Adrenal gland (tissue), 12 donors: ENCODE results near the gene SGSM1. TPM values are rescaled to one million over a fixed set of nuclear protein-coding genes. Genes with fewer than 3 reads are reported as not detected.

Experiments
- DNase-seq, 7 donors: peaks; one replicate each; pipeline ENCODE4 v3.0.0-alpha.2; 2019 to 2020
- H3K27ac ChIP-seq, 5 donors: fragments of 200-600 bp; sonication (generic) in 4 of 5; 1 replicate in 3 of 5; 2 replicates in 2 of 5; pipeline versions ENCODE4 v1.5.1 to v1.8.0; 2016 to 2020; ENCODE audit warnings: mild to moderate bottlenecking in 1 of 5
- H3K27me3 ChIP-seq: fragments of 200-600 bp; 2 replicates; pipeline ENCODE4 v1.8.0; 2021
- H3K36me3 ChIP-seq, 2 donors: fragments of 200-600 bp; replicated peaks in 1 of 2; 1 replicate in 1 of 2; 2 replicates in 1 of 2; pipeline versions ENCODE4 v1.5.1 to v1.8.0; 2018 to 2022
- H3K4me1 ChIP-seq, 2 donors: fragments of 200-600 bp; replicated peaks in 1 of 2; 1 replicate in 1 of 2; 2 replicates in 1 of 2; pipeline versions ENCODE4 v1.5.1 to v1.8.0; 2018 to 2021
- H3K4me3 ChIP-seq, 4 donors: fragments of 200-600 bp; sonication (generic) in 3 of 4; one replicate each; pipeline ENCODE4 v1.5.1; 2016 to 2018
- H3K9me3 ChIP-seq, 3 donors: fragments of 200-600 bp; sonication (generic) in 1 of 3; replicated peaks in 1 of 3; 1 replicate in 2 of 3; 2 replicates in 1 of 3; pipeline versions ENCODE4 v1.5.1 to v1.8.0; 2016 to 2021
- POLR2A ChIP-seq, 2 donors: fragments of 450-650 bp; IDR thresholded peaks; one replicate each; pipeline ENCODE4 v1.6.1; 2017; ENCODE audit warnings: antibody characterized with exemption in 2 of 2, mild to moderate bottlenecking in 2 of 2, moderate library complexity in 1 of 2
- WGBS, 4 donors: extraction: QIAGEN DNeasy Blood & Tissue Kit in 2 of 4; methylation state at CpG; one replicate each; pipeline versions ENCODE4 v1.1.5 to v1.1.7; 2013 to 2017; 5-methylcytosine and 5-hydroxymethylcytosine counted together
- intact Hi-C, 2 donors: fragments of 100-400 bp; cut with DNase I; formaldehyde crosslinking; loops; one replicate each; pipeline versions ENCODE4 v1.14.1 to v1.15.0; 2022 to 2023
- polyA plus RNA-seq, 3 donors: library from polyadenylated mRNA; stranded (reverse); fragments of 200-250 nt in 2 of 3; fragments of 350-450 nt in 1 of 3; fragmentation: Illumina TruSeq in 1 of 3; extraction: RNeasy Lipid Tissue Mini Kit (QIAGEN cat#74804) in 1 of 3; gene quantifications; one replicate each; pipeline ENCODE4 v1.2.3, GENCODE V29; 2013 to 2014
- total RNA-seq, 9 donors: library from RNA; depleted of rRNA in 4 of 9; stranded (reverse); fragments of >200 nt in 4 of 9; fragments of 120-200 nt in 1 of 9; fragmentation: NEBNext Ultra II Directional in 1 of 9; extraction: Animal tissue kit (Norgen Biotek cat#: 25700) in 1 of 9; gene quantifications; one replicate each; pipeline versions ENCODE4 v1.1.0 to v1.2.4, GENCODE V29; 2013 to 2023
- TF ChIP-seq, protein P1 (sequence below), 6 experiments: fragments of 450-650 bp in 4 of 6; fragments of 200-600 bp in 2 of 6; sonication (generic) in 1 of 6; IDR thresholded peaks; 1 replicate in 5 of 6; 2 replicates in 1 of 6; pipeline versions ENCODE4 v1.5.1 to v1.8.0; 2016 to 2021; ENCODE audit warnings: antibody characterized with exemption in 6 of 6, mild to moderate bottlenecking in 2 of 6, moderate library complexity in 1 of 6
- donor health status: healthy with polysubstance abuse.
- donor health status: Bipolar disorder and iron deficiency.
- donor health status: DM: yes; HTN: yes; CAD: no.
- donor health status: DM: no; HTN: no; CAD: no.
- donor health status: DM: no; HTN: no; CAD: no.
- donor health status: DM: yes; HTN: yes; CAD: no.

SGSM1 gene
- total and polyA plus RNA-seq, 12 donors = 1.9 to 6.8 (median 3.3) TPM

DNA sequence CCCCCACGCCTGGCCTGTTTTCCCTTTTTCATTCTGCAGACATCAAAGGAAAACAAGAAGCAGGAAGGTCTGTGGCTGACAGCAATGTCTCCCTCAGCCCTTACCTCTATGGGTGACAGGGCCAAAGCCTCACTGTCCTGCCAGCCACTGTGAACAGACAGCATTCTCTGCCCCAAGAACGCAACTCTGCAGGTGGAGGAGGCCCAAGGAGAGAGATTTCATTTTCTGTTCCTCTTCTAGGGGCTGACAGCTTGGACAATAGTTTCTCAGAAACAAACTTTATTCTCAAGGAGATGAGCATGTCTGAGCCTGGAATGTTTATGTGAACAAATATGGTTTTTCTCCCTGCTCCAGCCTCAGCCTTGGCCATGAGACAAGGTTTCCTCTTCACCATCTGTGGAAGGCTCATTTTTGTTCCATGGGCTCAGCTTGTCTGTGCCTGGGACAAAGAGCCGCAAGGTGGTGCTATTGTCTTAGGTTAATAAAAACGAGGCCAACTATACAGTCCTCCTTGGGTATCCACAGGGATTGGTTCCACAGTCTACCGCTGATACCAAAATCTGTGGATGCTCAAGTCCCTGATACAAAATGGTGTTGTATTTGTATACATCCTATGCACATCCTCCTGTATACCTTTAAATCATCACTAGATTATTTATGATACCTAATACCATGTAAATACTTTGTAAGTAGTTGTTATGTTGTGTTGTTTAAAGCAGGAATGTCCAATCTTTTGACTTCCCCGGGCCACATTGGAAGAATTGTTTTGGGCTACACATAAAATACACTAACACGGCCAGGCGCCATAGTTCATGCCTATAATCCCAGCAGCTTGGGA is 37.3 kb upstream of the SGSM1 start:
- Histone ChIP-seq H3K4me1 (no peaks in the 10 kb centered on the region), H3K9me3 (no peaks in the 10 kb centered on the region), H3K27me3 (peaks cover 5% of the 10 kb centered on the region), H3K36me3 (no peaks in the 10 kb centered on the region), H3K27ac (no peak overlapping the region), H3K4me3 (no peak overlapping the region)
- peak; percentile 66 to 87 (median 78) for DNase-seq
- intact Hi-C loops = loop anchor here in 1 of 2 donors (5.0 kb wide), 1 partner anchor 84 kb away; no protein-coding TSS in a partner anchor
- 45 to 54% (median 51%) methylated on average over 8 of the region's 8 CpGs for whole genome bisulfite sequencing, 4 donors
- TF ChIP-seq, protein P1, sequence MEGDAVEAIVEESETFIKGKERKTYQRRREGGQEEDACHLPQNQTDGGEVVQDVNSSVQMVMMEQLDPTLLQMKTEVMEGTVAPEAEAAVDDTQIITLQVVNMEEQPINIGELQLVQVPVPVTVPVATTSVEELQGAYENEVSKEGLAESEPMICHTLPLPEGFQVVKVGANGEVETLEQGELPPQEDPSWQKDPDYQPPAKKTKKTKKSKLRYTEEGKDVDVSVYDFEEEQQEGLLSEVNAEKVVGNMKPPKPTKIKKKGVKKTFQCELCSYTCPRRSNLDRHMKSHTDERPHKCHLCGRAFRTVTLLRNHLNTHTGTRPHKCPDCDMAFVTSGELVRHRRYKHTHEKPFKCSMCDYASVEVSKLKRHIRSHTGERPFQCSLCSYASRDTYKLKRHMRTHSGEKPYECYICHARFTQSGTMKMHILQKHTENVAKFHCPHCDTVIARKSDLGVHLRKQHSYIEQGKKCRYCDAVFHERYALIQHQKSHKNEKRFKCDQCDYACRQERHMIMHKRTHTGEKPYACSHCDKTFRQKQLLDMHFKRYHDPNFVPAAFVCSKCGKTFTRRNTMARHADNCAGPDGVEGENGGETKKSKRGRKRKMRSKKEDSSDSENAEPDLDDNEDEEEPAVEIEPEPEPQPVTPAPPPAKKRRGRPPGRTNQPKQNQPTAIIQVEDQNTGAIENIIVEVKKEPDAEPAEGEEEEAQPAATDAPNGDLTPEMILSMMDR (IDR thresholded peaks at IDR 0.05) = peak; percentile 49 to 84 (median 68)
- TF ChIP-seq POLR2A (IDR thresholded peaks at IDR 0.05) = no peak

DNA sequence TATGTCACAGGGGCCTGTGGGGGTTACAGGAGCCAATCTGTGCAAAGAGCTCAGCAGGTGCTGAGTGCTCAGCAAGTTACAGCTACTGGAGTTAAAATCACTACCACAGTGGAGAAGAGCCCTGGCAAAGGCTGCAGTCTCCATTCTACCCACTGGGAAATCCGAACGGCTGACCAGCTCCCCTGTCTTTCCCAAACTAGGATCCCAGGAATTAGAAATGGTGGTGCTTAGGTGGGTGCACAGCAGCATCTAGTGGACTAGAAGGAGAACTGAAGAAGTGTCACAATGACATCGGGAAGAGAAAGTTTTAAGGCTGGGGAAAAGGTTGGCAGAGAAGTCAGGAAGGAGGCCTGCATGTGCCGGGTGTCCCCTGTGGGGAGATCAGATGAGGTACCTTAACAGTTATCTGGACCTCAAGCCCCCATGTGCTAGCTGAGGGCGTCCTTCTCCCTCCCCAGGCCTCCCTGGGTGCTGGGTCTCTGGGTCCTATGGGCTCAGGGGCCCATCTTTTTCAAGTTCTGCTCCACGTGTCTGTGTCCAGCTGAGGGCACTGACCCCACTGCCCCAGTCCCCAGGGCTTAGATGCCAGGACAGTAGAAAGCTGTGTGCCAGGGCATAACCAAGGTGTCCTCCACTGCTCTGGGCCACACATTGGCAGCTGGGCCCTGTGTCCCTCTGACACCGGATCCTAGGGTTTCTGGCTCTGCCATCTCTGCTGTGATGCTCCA is 33.4 kb upstream of the SGSM1 start:
- intact Hi-C loops = loop anchor here in 1 of 2 donors (5.0 kb wide), 1 partner anchor 75 kb away; no protein-coding TSS in a partner anchor
- 40 to 58% (median 46%) methylated on average over 6 to 7 of the region's 7 CpGs for WGBS, 4 donors
- H3K27ac ChIP-seq = no peak overlapping the region
- no peaks in the 10 kb centered on the region for H3K9me3 ChIP-seq
- peak in 4 of 7 donors; percentile 6 to 49 (median 26) for DNase-seq
- peaks cover 2% of the 10 kb centered on the region for H3K27me3 ChIP-seq
- no peaks in the 10 kb centered on the region for H3K36me3 ChIP-seq
- no peak overlapping the region for H3K4me3 ChIP-seq
- TF ChIP-seq, protein P1 (IDR thresholded peaks at IDR 0.05) = peak; percentile 38 to 60 (median 48)
- TF ChIP-seq POLR2A (IDR thresholded peaks at IDR 0.05) = no peak
- H3K4me1 ChIP-seq = no peaks in the 10 kb centered on the region

DNA sequence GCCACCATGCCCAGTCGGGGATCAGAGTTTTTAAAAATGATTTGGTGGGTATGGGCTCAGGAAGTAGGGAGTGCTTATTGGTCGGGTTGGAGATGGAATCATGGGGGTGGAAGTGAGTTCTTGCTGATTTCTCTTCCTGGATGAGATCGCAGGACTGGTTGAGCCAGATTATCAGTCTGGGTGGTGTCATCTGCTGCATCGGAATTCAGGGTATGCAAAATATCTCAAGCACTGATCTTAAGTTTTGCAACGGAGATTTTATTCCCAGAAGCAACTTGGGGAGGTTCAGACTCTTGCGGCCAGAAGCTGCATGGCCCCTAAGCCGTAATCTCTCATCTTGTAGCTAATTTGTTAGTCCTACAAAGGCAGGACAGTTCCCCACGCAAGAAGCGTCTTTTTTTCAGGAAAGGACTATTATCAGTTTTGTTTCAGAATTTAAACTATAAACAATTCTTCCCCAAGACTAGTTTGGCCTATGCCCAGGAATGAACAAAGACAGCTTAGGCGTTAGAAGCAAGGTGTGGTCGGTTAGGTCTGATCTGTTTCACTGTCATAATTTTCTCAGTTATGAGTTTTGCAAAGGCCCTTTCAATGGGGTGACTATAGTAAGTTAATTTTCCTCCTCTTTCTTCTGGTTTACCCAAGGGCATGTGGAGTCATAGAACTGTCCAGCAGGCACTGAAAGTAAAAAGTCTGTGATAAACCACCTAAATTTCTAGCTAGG is 30.1 kb upstream of the SGSM1 start:
- intact Hi-C loops = no loop called here
- no peak overlapping the region for H3K4me3 ChIP-seq
- no peaks in the 10 kb centered on the region for H3K4me1 ChIP-seq
- TF ChIP-seq, protein P1 (IDR thresholded peaks at IDR 0.05) = no peak
- TF ChIP-seq POLR2A (IDR thresholded peaks at IDR 0.05) = no peak
- no peaks in the 10 kb centered on the region for H3K9me3 ChIP-seq
- peaks cover 2% of the 10 kb centered on the region for H3K27me3 ChIP-seq
- DNase-seq = peak in 1 of 7 donors; percentile 43
- WGBS, 4 donors = 55 to 71% (median 59%) methylated on average over 10 to 11 of the region's 11 CpGs
- no peak overlapping the region for H3K27ac ChIP-seq
- no peaks in the 10 kb centered on the region for H3K36me3 ChIP-seq

DNA sequence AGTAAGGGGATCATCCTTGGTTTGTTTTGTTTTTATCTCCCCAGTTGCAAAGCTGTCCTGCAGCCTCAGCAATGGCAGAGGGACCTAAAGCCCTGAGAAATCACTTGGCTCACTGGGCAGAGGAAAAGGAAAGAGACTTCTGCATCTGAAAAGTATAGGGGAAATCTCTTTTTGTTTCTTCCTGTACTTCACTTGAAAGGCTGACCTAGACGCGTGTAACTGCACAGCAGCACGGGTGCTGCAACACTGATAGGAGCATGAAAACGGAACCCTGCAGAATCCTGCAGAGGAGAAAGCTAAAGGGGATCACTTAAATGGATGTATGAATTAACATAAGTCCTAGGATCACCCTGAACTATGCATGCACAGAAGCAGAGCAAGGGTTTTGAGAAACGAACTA is 29.5 kb upstream of the SGSM1 start:
- H3K4me1 ChIP-seq = no peaks in the 10 kb centered on the region
- H3K27ac ChIP-seq = no peak overlapping the region
- H3K9me3 ChIP-seq = no peaks in the 10 kb centered on the region
- WGBS, 4 donors = 58 to 75% (median 60%) methylated on average over 5 of the region's 5 CpGs
- H3K4me3 ChIP-seq = no peak overlapping the region
- intact Hi-C loops = no loop called here
- H3K27me3 ChIP-seq = peaks cover 2% of the 10 kb centered on the region
- no peak for TF ChIP-seq POLR2A (IDR thresholded peaks at IDR 0.05)
- TF ChIP-seq, protein P1 (IDR thresholded peaks at IDR 0.05) = no peak
- H3K36me3 ChIP-seq = no peaks in the 10 kb centered on the region
- DNase-seq = no peak
